WTC11 (cell line): ENCODE results near the gene SYTL1. TPM values are rescaled to one million over a fixed set of nuclear protein-coding genes. Genes with fewer than 3 reads are reported as not detected.
A peak's percentile ranks its signal among the peaks of the same experiment; 100 is the strongest.

ENCODE experiments used
- ATAC-seq: fragments of 200-7000 bp; cut with Tn5 transposase; 2 replicates; pipeline ENCODE4 v1.10.0; 2021; ENCODE audit warnings: mild to moderate bottlenecking, moderate library complexity
- CTCF ChIA-PET: fragments of 300-600 bp; sonication (Branson Sonifier 250); formaldehyde crosslinking; loops from one replicate; lab custom pipeline; 2021; ENCODE audit warnings: antibody characterized with exemption; lab: Charles Lee
- POLR2A ChIA-PET: fragments of 350-600 bp; sonication (Branson Sonifier 250); formaldehyde crosslinking; loops from one replicate; lab custom pipeline; 2021; ENCODE audit warnings: antibody characterized with exemption; lab: Charles Lee
- DNase-seq: peaks from one replicate; pipeline ENCODE4 v3.0.0; 2021; ENCODE audit warnings: low spot score
- H3K27ac Mint-ChIP-seq: 2 replicates; pipeline ENCODE4 v1.8.0; 2021; ENCODE audit warnings: mixed read lengths
- H3K27me3 Mint-ChIP-seq: 2 replicates; pipeline ENCODE4 v1.8.0; 2021; ENCODE audit warnings: low read depth, mild to moderate bottlenecking, moderate library complexity, mixed read lengths
- H3K36me3 Mint-ChIP-seq: 2 replicates; pipeline ENCODE4 v1.8.0; 2021; ENCODE audit warnings: mixed read lengths
- H3K4me1 Mint-ChIP-seq: 2 replicates; pipeline ENCODE4 v1.8.0; 2022; ENCODE audit warnings: mixed read lengths
- H3K4me3 Mint-ChIP-seq: 2 replicates; pipeline ENCODE4 v1.8.0; 2021; ENCODE audit warnings: mild to moderate bottlenecking, moderate library complexity, mixed read lengths
- H3K9me3 Mint-ChIP-seq: 2 replicates; pipeline ENCODE4 v1.8.0; 2021; ENCODE audit warnings: mixed read lengths
- CTCF ChIP-seq: fragments of 200-600 bp; IDR thresholded peaks from 2 replicates; pipeline ENCODE4 v1.8.0; 2022; ENCODE audit warnings: antibody characterized with exemption
- FOXK1 ChIP-seq: sonication (generic); formaldehyde crosslinking; IDR thresholded peaks from 2 replicates; pipeline ENCODE4 v1.8.0; 2022; ENCODE audit warnings: mild to moderate bottlenecking, moderate library complexity, missing genetic modification reagents
- FOXP1 ChIP-seq: sonication (generic); formaldehyde crosslinking; IDR thresholded peaks from 2 replicates; pipeline ENCODE4 v1.8.0; 2022; ENCODE audit warnings: missing genetic modification reagents, mild to moderate bottlenecking, moderate library complexity, borderline replicate concordance
- GRHL2 ChIP-seq: fragments of 250-450 bp; sonication (Bioruptor Pico); IDR thresholded peaks from 2 replicates; pipeline ENCODE4 v1.8.0; 2022; ENCODE audit warnings: mild to moderate bottlenecking, moderate library complexity; ENCODE audit not compliant: insufficient replicate concordance, severe bottlenecking
- HMGA2 ChIP-seq: fragments of 250-450 bp; sonication (Bioruptor Pico); IDR thresholded peaks from 2 replicates; pipeline ENCODE4 v1.4.0; 2021; ENCODE audit warnings: mild to moderate bottlenecking, moderate library complexity
- KAT7 ChIP-seq: sonication (generic); formaldehyde crosslinking; IDR thresholded peaks from 2 replicates; pipeline ENCODE4 v1.8.1; 2023; ENCODE audit warnings: missing genetic modification reagents, mild to moderate bottlenecking, borderline replicate concordance
- MAX ChIP-seq: sonication (generic); formaldehyde crosslinking; IDR thresholded peaks from 2 replicates; pipeline ENCODE4 v1.8.0; 2022; ENCODE audit warnings: mild to moderate bottlenecking, missing genetic modification reagents
- MYBL2 ChIP-seq: sonication (generic); formaldehyde crosslinking; IDR thresholded peaks from 2 replicates; pipeline ENCODE4 v1.8.1; 2023; ENCODE audit warnings: mild to moderate bottlenecking, moderate library complexity, missing genetic modification reagents
- NFE2L1 ChIP-seq: sonication (generic); formaldehyde crosslinking; IDR thresholded peaks from 2 replicates; pipeline ENCODE4 v1.8.1; 2023; ENCODE audit warnings: missing genetic modification reagents
- TCF7 ChIP-seq: sonication (generic); formaldehyde crosslinking; IDR thresholded peaks from 2 replicates; pipeline ENCODE4 v1.8.0; 2022; ENCODE audit warnings: mild to moderate bottlenecking, low read depth, missing genetic modification reagents, moderate library complexity
- ZNF138 ChIP-seq: sonication (generic); formaldehyde crosslinking; conservative IDR thresholded peaks from 2 replicates; pipeline ENCODE4 v1.8.1; 2022; ENCODE audit warnings: mild to moderate bottlenecking, moderate library complexity, missing genetic modification reagents
- ZNF219 ChIP-seq: sonication (generic); formaldehyde crosslinking; IDR thresholded peaks from 2 replicates; pipeline ENCODE4 v1.8.0; 2023; ENCODE audit warnings: missing genetic modification reagents, mild to moderate bottlenecking, borderline replicate concordance
- ZNF423 ChIP-seq: fragments of 250-450 bp; sonication (Bioruptor Pico); IDR thresholded peaks from 2 replicates; pipeline ENCODE4 v2.1.2; 2022; ENCODE audit warnings: mild to moderate bottlenecking, moderate library complexity
- ZNF512 ChIP-seq: sonication (generic); formaldehyde crosslinking; IDR thresholded peaks from 2 replicates; pipeline ENCODE4 v1.8.1; 2022; ENCODE audit warnings: missing genetic modification reagents, borderline replicate concordance
- total RNA-seq: library from RNA; stranded (reverse); gene quantifications from 3 replicates; pipeline ENCODE4 v1.2.3, GENCODE V29; 2021
- TF ChIP-seq, protein P1 (sequence below): sonication (generic); formaldehyde crosslinking; IDR thresholded peaks from 2 replicates; pipeline ENCODE4 v1.8.1; 2023; ENCODE audit warnings: mild to moderate bottlenecking, missing genetic modification reagents, moderate library complexity
- TF ChIP-seq, protein P2 (sequence below): sonication (generic); formaldehyde crosslinking; IDR thresholded peaks from 2 replicates; pipeline ENCODE4 v1.8.0; 2022; ENCODE audit warnings: missing genetic modification reagents
- TF ChIP-seq, protein P3 (sequence below): sonication (generic); formaldehyde crosslinking; IDR thresholded peaks from 2 replicates; pipeline ENCODE4 v1.8.0; 2022; ENCODE audit warnings: mild to moderate bottlenecking, missing genetic modification reagents
- TF ChIP-seq, protein P4 (sequence below): fragments of 250-450 bp; sonication (Bioruptor Pico); IDR thresholded peaks from 2 replicates; pipeline ENCODE4 v1.9.0; 2021; ENCODE audit warnings: mild to moderate bottlenecking, borderline replicate concordance

Gene SYTL1
- total RNA-seq, 1 experiment from 2014 or later = 18.0 TPM

DNA sequence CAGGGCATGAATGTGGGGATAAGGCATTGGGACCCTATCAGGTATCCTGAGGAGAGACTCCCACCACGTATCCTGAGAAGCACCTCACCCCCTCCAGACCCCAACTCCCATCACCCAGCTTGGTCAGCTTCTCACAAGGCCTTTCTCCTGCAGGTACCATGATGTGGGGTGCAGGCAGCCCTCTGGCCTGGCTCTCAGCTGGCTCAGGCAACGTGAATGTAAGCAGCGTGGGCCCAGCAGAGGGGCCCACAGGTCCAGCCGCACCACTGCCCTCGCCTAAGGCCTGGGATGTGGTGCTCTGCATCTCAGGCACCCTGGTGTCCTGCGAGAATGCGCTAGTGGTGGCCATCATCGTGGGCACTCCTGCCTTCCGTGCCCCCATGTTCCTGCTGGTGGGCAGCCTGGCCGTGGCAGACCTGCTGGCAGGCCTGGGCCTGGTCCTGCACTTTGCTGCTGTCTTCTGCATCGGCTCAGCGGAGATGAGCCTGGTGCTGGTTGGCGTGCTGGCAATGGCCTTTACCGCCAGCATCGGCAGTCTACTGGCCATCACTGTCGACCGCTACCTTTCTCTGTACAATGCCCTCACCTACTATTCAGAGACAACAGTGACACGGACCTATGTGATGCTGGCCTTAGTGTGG is 51.9 kb downstream of the SYTL1 start (continued):
- TF ChIP-seq ZNF219 (CRISPR knock-in tag) (no peak), NFE2L1 (CRISPR knock-in tag) (no peak), FOXK1 (CRISPR knock-in tag) (no peak)
- TF ChIP-seq, protein P1, sequence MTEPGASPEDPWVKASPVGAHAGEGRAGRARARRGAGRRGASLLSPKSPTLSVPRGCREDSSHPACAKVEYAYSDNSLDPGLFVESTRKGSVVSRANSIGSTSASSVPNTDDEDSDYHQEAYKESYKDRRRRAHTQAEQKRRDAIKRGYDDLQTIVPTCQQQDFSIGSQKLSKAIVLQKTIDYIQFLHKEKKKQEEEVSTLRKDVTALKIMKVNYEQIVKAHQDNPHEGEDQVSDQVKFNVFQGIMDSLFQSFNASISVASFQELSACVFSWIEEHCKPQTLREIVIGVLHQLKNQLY (CRISPR knock-in tag) = no peak
- TF ChIP-seq, protein P2, sequence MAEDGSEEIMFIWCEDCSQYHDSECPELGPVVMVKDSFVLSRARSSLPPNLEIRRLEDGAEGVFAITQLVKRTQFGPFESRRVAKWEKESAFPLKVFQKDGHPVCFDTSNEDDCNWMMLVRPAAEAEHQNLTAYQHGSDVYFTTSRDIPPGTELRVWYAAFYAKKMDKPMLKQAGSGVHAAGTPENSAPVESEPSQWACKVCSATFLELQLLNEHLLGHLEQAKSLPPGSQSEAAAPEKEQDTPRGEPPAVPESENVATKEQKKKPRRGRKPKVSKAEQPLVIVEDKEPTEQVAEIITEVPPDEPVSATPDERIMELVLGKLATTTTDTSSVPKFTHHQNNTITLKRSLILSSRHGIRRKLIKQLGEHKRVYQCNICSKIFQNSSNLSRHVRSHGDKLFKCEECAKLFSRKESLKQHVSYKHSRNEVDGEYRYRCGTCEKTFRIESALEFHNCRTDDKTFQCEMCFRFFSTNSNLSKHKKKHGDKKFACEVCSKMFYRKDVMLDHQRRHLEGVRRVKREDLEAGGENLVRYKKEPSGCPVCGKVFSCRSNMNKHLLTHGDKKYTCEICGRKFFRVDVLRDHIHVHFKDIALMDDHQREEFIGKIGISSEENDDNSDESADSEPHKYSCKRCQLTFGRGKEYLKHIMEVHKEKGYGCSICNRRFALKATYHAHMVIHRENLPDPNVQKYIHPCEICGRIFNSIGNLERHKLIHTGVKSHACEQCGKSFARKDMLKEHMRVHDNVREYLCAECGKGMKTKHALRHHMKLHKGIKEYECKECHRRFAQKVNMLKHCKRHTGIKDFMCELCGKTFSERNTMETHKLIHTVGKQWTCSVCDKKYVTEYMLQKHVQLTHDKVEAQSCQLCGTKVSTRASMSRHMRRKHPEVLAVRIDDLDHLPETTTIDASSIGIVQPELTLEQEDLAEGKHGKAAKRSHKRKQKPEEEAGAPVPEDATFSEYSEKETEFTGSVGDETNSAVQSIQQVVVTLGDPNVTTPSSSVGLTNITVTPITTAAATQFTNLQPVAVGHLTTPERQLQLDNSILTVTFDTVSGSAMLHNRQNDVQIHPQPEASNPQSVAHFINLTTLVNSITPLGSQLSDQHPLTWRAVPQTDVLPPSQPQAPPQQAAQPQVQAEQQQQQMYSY (CRISPR knock-in tag) = no peak
- TF ChIP-seq, all 79 proteins: peak for 0

GRCh38 chr1:27394282-27394658 is 52.4 kb downstream of the SYTL1 start:
- DNase-seq (no peak), ATAC-seq (no peak)
- Mint-ChIP-seq H3K9me3 (no peaks in the 10 kb centered on the region), H3K27ac (0 out of 2 replicates have a peak overlapping the region, but pooled peaks have one; percentile 12), H3K36me3 (no peaks in the 10 kb centered on the region), H3K4me3 (peak overlapping the region; percentile 91; the same call in 1 of the 2 replicates), H3K27me3 (peaks cover 3% of the 10 kb centered on the region; the same call in 1 of the 2 replicates), H3K4me1 (peaks cover 39% of the 10 kb centered on the region)
- TF ChIP-seq FOXP1 (CRISPR knock-in tag) (0 out of 2 replicates have a peak, but pooled peaks have one; percentile 20), ZNF138 (CRISPR knock-in tag) (no peak)
- CTCF ChIA-PET = interaction anchor here (1.0 to 6.5 kb wide), 22 partner anchors 11 to 348 kb away, joined by 3 to 150 read pairs (median 7); partner anchors contain the start of genes AHDC1, CD164L2 and MAP3K6
- POLR2A ChIA-PET = no interaction called here

- DNase-seq (no peak), ATAC-seq (no peak)
- ChIA-PET CTCF (interaction anchor here (0.6 to 6.5 kb wide), 42 partner anchors 11 to 388 kb away, joined by 3 to 150 read pairs (median 5); partner anchors contain the start of genes AHDC1, CD164L2, FCN3 and MAP3K6), POLR2A (interaction anchor here (0.8 kb wide), 1 partner anchor 28 kb away, joined by 3 read pairs; the partner anchor contains the start of gene MAP3K6)
- Mint-ChIP-seq H3K9me3 (no peaks in the 10 kb centered on the region), H3K27me3 (no peaks in the 10 kb centered on the region; the same call in 1 of the 2 replicates), H3K4me1 (peaks cover 42% of the 10 kb centered on the region), H3K4me3 (no peak overlapping the region), H3K27ac (peak overlapping the region; percentile 15; the same call in 1 of the 2 replicates), H3K36me3 (no peaks in the 10 kb centered on the region)
- TF ChIP-seq ZNF219 (CRISPR knock-in tag) = no peak
- TF ChIP-seq, protein P3, sequence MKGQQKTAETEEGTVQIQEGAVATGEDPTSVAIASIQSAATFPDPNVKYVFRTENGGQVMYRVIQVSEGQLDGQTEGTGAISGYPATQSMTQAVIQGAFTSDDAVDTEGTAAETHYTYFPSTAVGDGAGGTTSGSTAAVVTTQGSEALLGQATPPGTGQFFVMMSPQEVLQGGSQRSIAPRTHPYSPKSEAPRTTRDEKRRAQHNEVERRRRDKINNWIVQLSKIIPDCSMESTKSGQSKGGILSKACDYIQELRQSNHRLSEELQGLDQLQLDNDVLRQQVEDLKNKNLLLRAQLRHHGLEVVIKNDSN (CRISPR knock-in tag) = no peak
- TF ChIP-seq MAX (CRISPR knock-in tag) = no peak
- no peak for TF ChIP-seq ZNF512 (CRISPR knock-in tag)
- no peak for TF ChIP-seq TCF7
- no peak for TF ChIP-seq ZNF423 (CRISPR knock-in tag)
- no peak for TF ChIP-seq KAT7 (CRISPR knock-in tag)
- no peak for TF ChIP-seq MYBL2 (CRISPR knock-in tag)
- no peak for TF ChIP-seq CTCF
- TF ChIP-seq GRHL2 (CRISPR knock-in tag) = no peak
- TF ChIP-seq, protein P4, sequence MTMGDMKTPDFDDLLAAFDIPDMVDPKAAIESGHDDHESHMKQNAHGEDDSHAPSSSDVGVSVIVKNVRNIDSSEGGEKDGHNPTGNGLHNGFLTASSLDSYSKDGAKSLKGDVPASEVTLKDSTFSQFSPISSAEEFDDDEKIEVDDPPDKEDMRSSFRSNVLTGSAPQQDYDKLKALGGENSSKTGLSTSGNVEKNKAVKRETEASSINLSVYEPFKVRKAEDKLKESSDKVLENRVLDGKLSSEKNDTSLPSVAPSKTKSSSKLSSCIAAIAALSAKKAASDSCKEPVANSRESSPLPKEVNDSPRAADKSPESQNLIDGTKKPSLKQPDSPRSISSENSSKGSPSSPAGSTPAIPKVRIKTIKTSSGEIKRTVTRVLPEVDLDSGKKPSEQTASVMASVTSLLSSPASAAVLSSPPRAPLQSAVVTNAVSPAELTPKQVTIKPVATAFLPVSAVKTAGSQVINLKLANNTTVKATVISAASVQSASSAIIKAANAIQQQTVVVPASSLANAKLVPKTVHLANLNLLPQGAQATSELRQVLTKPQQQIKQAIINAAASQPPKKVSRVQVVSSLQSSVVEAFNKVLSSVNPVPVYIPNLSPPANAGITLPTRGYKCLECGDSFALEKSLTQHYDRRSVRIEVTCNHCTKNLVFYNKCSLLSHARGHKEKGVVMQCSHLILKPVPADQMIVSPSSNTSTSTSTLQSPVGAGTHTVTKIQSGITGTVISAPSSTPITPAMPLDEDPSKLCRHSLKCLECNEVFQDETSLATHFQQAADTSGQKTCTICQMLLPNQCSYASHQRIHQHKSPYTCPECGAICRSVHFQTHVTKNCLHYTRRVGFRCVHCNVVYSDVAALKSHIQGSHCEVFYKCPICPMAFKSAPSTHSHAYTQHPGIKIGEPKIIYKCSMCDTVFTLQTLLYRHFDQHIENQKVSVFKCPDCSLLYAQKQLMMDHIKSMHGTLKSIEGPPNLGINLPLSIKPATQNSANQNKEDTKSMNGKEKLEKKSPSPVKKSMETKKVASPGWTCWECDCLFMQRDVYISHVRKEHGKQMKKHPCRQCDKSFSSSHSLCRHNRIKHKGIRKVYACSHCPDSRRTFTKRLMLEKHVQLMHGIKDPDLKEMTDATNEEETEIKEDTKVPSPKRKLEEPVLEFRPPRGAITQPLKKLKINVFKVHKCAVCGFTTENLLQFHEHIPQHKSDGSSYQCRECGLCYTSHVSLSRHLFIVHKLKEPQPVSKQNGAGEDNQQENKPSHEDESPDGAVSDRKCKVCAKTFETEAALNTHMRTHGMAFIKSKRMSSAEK (CRISPR knock-in tag) = no peak
- TF ChIP-seq HMGA2 (CRISPR knock-in tag) = no peak
Observed at GRCh38 chr1:27394925-27395324, 53.1 kb downstream of the SYTL1 start.
